Epithelial cell of proximal tubule (primary cell): ENCODE data around the gene SLC7A9. TPM values are rescaled to one million over a fixed set of nuclear protein-coding genes. Genes with fewer than 3 reads are reported as not detected.
"Not testable (repeated sequence)": the region's sequence is repeated elsewhere in the genome, so short reads cannot be mapped to it uniquely, and the experiment has no call there.

ENCODE experiments used
- DNase-seq: peaks from one replicate; pipeline ENCODE4 v3.0.0-alpha.2; 2011; ENCODE audit warnings: low read depth
- H3K4me3 ChIP-seq: 2 replicates; pipeline ENCODE4 v1.5.1; 2011; ENCODE audit warnings: low read depth, mild to moderate bottlenecking, low read length
- total RNA-seq: library from RNA; depleted of rRNA; stranded (reverse); fragments of >200 nt; gene quantifications from 2 replicates; pipeline ENCODE4 v1.2.3, GENCODE V29; 2015
- TF ChIP-seq, protein P1 (sequence below): conservative IDR thresholded peaks from 2 replicates; pipeline ENCODE4 v1.5.1; 2012; ENCODE audit warnings: low read depth, mild to moderate bottlenecking, low read length

SLC7A9 gene
- total RNA-seq, 1 donor from 2014 or later: not detected

GRCh38 chr19:32887572-32888215 lies 18.1 kb upstream of the SLC7A9 start:
- no peak overlapping the region for H3K4me3 ChIP-seq
- TF ChIP-seq, protein P1, sequence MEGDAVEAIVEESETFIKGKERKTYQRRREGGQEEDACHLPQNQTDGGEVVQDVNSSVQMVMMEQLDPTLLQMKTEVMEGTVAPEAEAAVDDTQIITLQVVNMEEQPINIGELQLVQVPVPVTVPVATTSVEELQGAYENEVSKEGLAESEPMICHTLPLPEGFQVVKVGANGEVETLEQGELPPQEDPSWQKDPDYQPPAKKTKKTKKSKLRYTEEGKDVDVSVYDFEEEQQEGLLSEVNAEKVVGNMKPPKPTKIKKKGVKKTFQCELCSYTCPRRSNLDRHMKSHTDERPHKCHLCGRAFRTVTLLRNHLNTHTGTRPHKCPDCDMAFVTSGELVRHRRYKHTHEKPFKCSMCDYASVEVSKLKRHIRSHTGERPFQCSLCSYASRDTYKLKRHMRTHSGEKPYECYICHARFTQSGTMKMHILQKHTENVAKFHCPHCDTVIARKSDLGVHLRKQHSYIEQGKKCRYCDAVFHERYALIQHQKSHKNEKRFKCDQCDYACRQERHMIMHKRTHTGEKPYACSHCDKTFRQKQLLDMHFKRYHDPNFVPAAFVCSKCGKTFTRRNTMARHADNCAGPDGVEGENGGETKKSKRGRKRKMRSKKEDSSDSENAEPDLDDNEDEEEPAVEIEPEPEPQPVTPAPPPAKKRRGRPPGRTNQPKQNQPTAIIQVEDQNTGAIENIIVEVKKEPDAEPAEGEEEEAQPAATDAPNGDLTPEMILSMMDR: no peak
- DNase-seq: no peak

DNA sequence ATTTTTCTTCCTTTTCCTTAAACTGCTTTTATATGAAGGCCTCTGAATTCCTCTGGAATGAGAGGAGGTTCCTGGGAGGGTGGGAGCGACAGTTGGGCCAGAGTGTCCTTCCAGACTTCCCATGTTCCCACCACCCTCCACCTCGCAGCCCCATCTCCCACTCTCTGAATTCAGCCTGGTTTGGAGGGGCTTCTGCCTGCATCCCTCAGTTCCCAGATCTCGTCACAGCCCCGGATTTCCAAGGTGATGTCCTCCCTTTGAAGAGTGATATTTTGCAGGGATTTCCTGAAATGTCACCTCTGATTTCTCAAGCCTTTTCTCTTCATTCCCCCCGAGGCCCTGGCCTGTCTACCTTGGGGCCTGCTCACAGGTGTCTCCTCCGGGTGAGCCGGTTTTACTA lies 16.7 kb upstream of the SLC7A9 start:
- no peak overlapping the region for H3K4me3 ChIP-seq
- TF ChIP-seq, protein P1: no peak
- no peak for DNase-seq

GRCh38 chr19:32885255-32885654 lies 15.7 kb upstream of the SLC7A9 start:
- not testable (repeated sequence) for H3K4me3 ChIP-seq, DNase-seq

DNA sequence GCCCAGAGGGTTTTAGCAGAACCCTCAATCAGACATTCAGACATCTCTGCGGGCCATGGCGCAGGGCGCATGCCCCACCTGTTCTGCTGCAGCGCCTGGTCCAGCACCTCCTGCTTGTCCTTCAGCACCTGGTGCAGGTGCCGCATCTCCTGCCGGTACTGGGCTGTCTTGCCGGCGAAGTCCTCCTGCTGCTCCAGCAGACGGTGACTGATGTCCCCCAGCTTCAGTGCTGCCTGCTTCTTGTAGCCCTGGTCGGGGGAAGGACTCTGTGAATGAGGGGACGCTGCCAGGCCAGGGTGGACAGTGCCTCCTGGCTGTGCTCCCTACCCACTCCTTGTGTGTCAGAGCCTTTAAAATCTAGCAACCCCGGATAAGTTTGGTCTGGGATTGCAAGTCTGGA lies 12.2 kb upstream of the SLC7A9 start:
- TF ChIP-seq, protein P1: no peak
- no peak overlapping the region for H3K4me3 ChIP-seq
- DNase-seq: no peak

- no peak overlapping the region for H3K4me3 ChIP-seq
- DNase-seq: no peak
- TF ChIP-seq, protein P1: no peak
Measured at GRCh38 chr19:32880622-32881021, 11.1 kb upstream of the SLC7A9 start.

- H3K4me3 ChIP-seq: no peak overlapping the region
- DNase-seq: no peak
- TF ChIP-seq, protein P1: no peak
Measured at GRCh38 chr19:32879741-32880140, 10.2 kb upstream of the SLC7A9 start.

GRCh38 chr19:32878988-32879387 lies 9.4 kb upstream of the SLC7A9 start:
- H3K4me3 ChIP-seq: no peak overlapping the region
- no peak for DNase-seq
- TF ChIP-seq, protein P1: no peak
